GM18502 (cell line): ENCODE data around the gene FAM53B.
A peak's percentile ranks its signal among the peaks of the same experiment; 100 is the strongest.

Source experiments
- ATAC-seq: cut with Tn5 transposase; IDR thresholded peaks from one replicate; pipeline ENCODE4 v1.9.1; 2021; ENCODE audit warnings: mild to moderate bottlenecking; ENCODE audit not compliant: unreplicated experiment, poor library complexity

FAM53B gene

GRCh38 chr10:124698545-124699469 lies 45.4 kb downstream of the FAM53B start:
- no peak for ATAC-seq

- ATAC-seq: peak; percentile 34
Observed at GRCh38 chr10:124697837-124698544, 46.2 kb downstream of the FAM53B start.

GRCh38 chr10:124697443-124697836 lies 46.7 kb downstream of the FAM53B start:
- ATAC-seq: no peak

- peak; percentile 78 for ATAC-seq
Observed at GRCh38 chr10:124696446-124697392, 47.5 kb downstream of the FAM53B start.

GRCh38 chr10:124695259-124695658 lies 48.9 kb downstream of the FAM53B start:
- ATAC-seq: no peak

- no peak for ATAC-seq
Observed at GRCh38 chr10:124694481-124695220, 49.5 kb downstream of the FAM53B start.

GRCh38 chr10:124693801-124694416 lies 50.3 kb downstream of the FAM53B start:
- no peak for ATAC-seq

GRCh38 chr10:124693396-124693795 lies 50.8 kb downstream of the FAM53B start:
- ATAC-seq: no peak

GRCh38 chr10:124692100-124692446 lies 52.1 kb downstream of the FAM53B start:
- ATAC-seq: no peak

GRCh38 chr10:124691421-124692099 lies 52.6 kb downstream of the FAM53B start:
- no peak for ATAC-seq

GRCh38 chr10:124691002-124691401 lies 53.2 kb downstream of the FAM53B start:
- no peak for ATAC-seq

- no peak for ATAC-seq
Observed at GRCh38 chr10:124689911-124690498, 54.2 kb downstream of the FAM53B start.

GRCh38 chr10:124688889-124689670 lies 55.1 kb downstream of the FAM53B start:
- ATAC-seq: peak; percentile 97

- peak; percentile 9 for ATAC-seq
Observed at GRCh38 chr10:124688386-124688785, 55.8 kb downstream of the FAM53B start.

GRCh38 chr10:124686707-124687376 lies 57.3 kb downstream of the FAM53B start:
- no peak for ATAC-seq

GRCh38 chr10:124685261-124685660 lies 58.9 kb downstream of the FAM53B start:
- no peak for ATAC-seq

- no peak for ATAC-seq
Observed at GRCh38 chr10:124683814-124684213, 60.4 kb downstream of the FAM53B start.
